ENCODE data around the gene SLC25A26. TPM values are rescaled to one million over a fixed set of nuclear protein-coding genes. Genes with fewer than 3 reads are reported as not detected.

The SLC25A26 gene, protein sequence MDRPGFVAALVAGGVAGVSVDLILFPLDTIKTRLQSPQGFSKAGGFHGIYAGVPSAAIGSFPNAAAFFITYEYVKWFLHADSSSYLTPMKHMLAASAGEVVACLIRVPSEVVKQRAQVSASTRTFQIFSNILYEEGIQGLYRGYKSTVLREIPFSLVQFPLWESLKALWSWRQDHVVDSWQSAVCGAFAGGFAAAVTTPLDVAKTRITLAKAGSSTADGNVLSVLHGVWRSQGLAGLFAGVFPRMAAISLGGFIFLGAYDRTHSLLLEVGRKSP
- total RNA-seq: 10 to 100 TPM; 25.6 to 31.4 (median 30.9) TPM

DNA sequence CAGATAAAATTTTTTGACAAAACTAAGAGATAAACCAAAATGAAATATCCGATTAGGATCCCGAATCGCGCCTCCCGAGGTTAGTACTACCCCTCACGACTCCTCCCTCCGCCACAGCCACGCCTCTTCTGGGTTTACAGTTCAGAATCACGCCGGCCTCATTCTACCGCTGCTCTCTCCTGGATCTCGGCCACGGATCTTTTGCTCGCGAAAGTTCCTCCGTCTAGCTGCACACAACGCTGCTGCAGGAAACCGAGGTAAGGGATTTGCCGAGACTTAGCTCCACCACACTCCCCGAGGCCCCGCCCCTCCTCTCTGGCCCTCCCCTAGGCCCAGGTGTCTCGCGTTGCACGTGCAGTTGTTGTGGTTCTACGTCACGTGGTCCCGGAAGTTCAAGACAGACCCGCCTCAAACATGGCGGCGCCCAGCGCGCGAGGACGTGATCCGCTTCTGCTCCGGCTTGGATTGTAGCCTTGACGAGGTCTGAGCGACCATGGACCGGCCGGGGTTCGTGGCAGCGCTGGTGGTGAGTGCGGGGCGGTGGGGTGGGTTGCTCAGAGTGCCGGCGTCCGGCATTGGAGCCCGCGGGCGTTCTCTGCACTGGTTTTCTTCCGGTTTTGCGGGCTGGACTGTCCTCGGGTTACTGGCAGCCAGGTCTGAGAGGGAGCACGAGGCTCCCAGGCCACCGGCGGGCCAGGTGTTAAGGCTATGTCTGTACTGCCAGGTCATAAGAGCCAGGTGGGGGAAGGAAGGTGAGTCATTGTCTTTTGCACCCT is at the start of gene SLC25A26:
SLC25A26 (plus strand) TSS at position 400 of the 776 bp plus-strand sequence; CDS start at position 494, 94 bp downstream.
- Histone ChIP-seq H3K9me3 (no peaks in the 10 kb centered on the region), H3K4me3 (peak within 1 kb of the TSS; percentile 81 to 87 (median 85)), H3K27me3 (no peaks in the 10 kb centered on the region), H3K4me1 (peaks cover 0 to 5% of the 10 kb centered on the region in 2 donors), H3K36me3 (no peaks in the 10 kb centered on the region), H3K27ac (peak within 1 kb of the TSS; percentile 84 to 89)
- TF ChIP-seq POLR2AphosphoS5 (IDR thresholded peaks at IDR 0.05): peak; percentile 84 to 89 (median 87)
- TF ChIP-seq, protein P1, sequence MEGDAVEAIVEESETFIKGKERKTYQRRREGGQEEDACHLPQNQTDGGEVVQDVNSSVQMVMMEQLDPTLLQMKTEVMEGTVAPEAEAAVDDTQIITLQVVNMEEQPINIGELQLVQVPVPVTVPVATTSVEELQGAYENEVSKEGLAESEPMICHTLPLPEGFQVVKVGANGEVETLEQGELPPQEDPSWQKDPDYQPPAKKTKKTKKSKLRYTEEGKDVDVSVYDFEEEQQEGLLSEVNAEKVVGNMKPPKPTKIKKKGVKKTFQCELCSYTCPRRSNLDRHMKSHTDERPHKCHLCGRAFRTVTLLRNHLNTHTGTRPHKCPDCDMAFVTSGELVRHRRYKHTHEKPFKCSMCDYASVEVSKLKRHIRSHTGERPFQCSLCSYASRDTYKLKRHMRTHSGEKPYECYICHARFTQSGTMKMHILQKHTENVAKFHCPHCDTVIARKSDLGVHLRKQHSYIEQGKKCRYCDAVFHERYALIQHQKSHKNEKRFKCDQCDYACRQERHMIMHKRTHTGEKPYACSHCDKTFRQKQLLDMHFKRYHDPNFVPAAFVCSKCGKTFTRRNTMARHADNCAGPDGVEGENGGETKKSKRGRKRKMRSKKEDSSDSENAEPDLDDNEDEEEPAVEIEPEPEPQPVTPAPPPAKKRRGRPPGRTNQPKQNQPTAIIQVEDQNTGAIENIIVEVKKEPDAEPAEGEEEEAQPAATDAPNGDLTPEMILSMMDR (IDR thresholded peaks at IDR 0.05): peak in 1 of 3 donors; percentile 19
- TF ChIP-seq POLR2A (IDR thresholded peaks at IDR 0.05): no peak
- DNase-seq (ENCODE audit: low spot score in 2 of 2): peak; percentile 94 to 97
- intact Hi-C loops (cut with DNase I; ENCODE audit: low total_unique reads): no loop called here

DNA sequence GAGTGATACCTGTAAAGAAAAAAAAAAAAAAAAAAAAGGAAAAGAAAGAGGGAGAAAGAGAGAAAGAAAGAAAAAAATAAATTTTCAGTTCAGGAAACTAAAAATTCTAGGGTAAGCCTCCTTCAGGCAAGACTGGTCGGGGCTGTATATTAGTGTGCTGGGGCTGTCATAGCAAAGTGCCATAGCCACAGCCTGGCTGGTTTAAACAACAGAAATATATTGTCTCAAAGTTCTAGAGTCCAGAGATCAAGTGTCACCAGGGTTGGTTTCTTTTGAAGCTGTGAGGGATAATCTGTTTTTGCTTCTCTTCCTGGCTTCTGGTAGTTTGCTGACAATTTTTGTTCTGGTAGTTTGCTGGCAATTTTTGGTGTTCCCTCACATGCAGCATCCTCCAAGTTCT is 48.4 kb upstream of the SLC25A26 start:
- intact Hi-C loops (cut with DNase I; ENCODE audit: low total_unique reads): no loop called here
- H3K27ac ChIP-seq: no peak overlapping the region
- no peaks in the 10 kb centered on the region for H3K4me1 ChIP-seq
- H3K9me3 ChIP-seq: no peaks in the 10 kb centered on the region
- H3K36me3 ChIP-seq: no peaks in the 10 kb centered on the region
- no peak overlapping the region for H3K4me3 ChIP-seq
- no peak for DNase-seq (ENCODE audit: low spot score in 2 of 2)
- no peaks in the 10 kb centered on the region for H3K27me3 ChIP-seq
- TF ChIP-seq POLR2A (IDR thresholded peaks at IDR 0.05): no peak
- no peak for TF ChIP-seq POLR2AphosphoS5 (IDR thresholded peaks at IDR 0.05)
- TF ChIP-seq, protein P1 (IDR thresholded peaks at IDR 0.05): no peak

DNA sequence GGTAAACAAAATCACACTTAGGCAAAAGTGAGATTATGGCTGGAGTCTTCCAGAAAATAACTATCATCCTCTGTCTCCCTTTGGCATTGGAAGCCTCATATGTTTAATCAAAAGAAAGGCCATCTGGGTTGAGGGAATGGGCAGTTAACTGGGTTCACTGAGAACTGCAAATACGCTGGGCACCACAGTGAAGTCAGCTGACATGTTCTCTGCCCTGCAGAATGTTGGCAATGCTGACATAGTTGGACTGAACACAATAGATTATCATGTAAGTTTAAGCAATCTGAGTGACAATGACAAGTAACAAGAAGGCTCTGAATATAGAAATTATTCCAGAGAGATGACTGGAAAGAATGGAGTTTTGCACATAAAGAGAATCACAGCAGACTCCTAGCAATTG is 43.8 kb upstream of the SLC25A26 start:
- Histone ChIP-seq H3K36me3 (no peaks in the 10 kb centered on the region), H3K9me3 (no peaks in the 10 kb centered on the region), H3K27ac (no peak overlapping the region), H3K27me3 (no peaks in the 10 kb centered on the region), H3K4me3 (no peak overlapping the region), H3K4me1 (no peaks in the 10 kb centered on the region)
- TF ChIP-seq, protein P1 (IDR thresholded peaks at IDR 0.05): no peak
- no peak for TF ChIP-seq POLR2AphosphoS5 (IDR thresholded peaks at IDR 0.05)
- TF ChIP-seq POLR2A (IDR thresholded peaks at IDR 0.05): no peak
- intact Hi-C loops (cut with DNase I; ENCODE audit: low total_unique reads): no loop called here
- no peak for DNase-seq (ENCODE audit: low spot score in 2 of 2)

DNA sequence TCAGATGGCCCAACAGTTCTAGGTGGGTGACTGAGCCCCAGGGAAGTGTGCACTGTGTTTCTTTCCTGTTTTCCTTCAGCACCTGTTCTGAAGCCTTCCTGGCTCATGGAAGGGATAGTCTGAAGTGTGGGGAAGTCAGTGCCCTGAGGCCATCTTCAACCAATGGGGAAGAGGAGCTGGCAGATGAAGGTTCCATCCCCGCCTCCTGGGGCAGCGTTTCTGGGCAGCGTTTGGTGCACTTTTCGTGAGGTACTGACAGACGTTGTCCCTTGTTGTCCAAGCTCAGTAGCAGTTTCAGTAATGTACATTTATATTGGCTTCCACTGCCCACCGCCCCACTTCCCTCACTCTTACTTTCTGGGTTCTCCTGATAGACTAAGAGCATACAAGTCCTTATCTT is 42.6 kb upstream of the SLC25A26 start:
- no peaks in the 10 kb centered on the region for H3K36me3 ChIP-seq
- DNase-seq (ENCODE audit: low spot score in 2 of 2): no peak
- no peaks in the 10 kb centered on the region for H3K4me1 ChIP-seq
- H3K27me3 ChIP-seq: no peaks in the 10 kb centered on the region
- H3K9me3 ChIP-seq: no peaks in the 10 kb centered on the region
- H3K4me3 ChIP-seq: no peak overlapping the region
- intact Hi-C loops (cut with DNase I; ENCODE audit: low total_unique reads): no loop called here
- TF ChIP-seq POLR2AphosphoS5 (IDR thresholded peaks at IDR 0.05): no peak
- no peak overlapping the region for H3K27ac ChIP-seq

DNA sequence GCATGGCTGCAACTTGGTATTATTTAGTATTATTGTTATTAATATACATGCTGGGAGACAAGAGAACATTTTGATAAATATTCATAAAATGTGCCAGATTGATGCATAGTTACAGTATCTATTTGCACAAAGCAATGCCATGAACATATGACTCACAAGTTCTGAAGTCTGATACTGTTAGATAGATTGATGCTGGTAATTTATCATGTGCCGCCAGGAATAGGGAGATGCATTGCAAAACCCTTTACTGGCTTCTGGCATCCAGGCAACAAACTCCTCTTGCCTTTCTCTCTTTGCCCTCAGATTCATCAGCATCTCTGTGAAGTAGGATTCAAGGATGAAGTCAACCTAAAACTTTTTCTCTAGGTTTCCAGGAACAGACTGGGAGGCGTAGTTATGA is 41.0 kb upstream of the SLC25A26 start:
- no peak for DNase-seq (ENCODE audit: low spot score in 2 of 2)
- no peaks in the 10 kb centered on the region for H3K27me3 ChIP-seq
- TF ChIP-seq POLR2AphosphoS5 (IDR thresholded peaks at IDR 0.05) (no peak), POLR2A (IDR thresholded peaks at IDR 0.05) (no peak)
- TF ChIP-seq, protein P1 (IDR thresholded peaks at IDR 0.05): no peak
- H3K4me1 ChIP-seq: no peaks in the 10 kb centered on the region
- no peaks in the 10 kb centered on the region for H3K9me3 ChIP-seq
- no peak overlapping the region for H3K4me3 ChIP-seq
- H3K27ac ChIP-seq: no peak overlapping the region
- no peaks in the 10 kb centered on the region for H3K36me3 ChIP-seq
- intact Hi-C loops (cut with DNase I; ENCODE audit: low total_unique reads): no loop called here
